Activated T-helper 1 cell treated with anti-CD3 and anti-CD28 coated beads, Interleukin-2, amount 50 U/mL, for 16 hours (primary cell): ENCODE data around the gene ZNF488.

Experiments used
- DNase-seq, 2 donors: peaks; one replicate each; pipeline ENCODE4 v3.0.0-alpha.2; 2020; ENCODE audit warnings: low read depth in 1 of 2, low spot score in 1 of 2

The ZNF488 gene

DNA sequence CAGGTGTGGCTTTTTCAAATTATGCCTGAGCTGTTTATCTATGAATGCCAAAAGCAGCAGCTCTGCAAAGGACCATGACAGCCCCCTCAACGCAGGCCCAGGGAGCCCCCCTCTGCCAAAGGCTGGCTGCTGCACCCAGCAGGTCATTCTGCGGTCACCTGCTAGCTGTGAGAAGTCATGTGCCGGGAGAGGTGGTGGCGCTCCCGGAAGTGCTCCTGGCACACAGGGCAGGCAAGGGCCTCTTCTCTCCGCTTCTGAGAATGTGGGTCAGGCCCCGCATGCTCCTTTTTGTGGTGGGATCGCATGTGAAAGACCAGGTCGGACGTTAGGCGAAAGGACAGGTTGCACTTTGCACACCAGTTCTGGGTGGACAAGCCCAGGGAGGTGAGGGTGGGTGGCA, 16.4 kb downstream of the ZNF488 start:
- DNase-seq: no peak

DNA sequence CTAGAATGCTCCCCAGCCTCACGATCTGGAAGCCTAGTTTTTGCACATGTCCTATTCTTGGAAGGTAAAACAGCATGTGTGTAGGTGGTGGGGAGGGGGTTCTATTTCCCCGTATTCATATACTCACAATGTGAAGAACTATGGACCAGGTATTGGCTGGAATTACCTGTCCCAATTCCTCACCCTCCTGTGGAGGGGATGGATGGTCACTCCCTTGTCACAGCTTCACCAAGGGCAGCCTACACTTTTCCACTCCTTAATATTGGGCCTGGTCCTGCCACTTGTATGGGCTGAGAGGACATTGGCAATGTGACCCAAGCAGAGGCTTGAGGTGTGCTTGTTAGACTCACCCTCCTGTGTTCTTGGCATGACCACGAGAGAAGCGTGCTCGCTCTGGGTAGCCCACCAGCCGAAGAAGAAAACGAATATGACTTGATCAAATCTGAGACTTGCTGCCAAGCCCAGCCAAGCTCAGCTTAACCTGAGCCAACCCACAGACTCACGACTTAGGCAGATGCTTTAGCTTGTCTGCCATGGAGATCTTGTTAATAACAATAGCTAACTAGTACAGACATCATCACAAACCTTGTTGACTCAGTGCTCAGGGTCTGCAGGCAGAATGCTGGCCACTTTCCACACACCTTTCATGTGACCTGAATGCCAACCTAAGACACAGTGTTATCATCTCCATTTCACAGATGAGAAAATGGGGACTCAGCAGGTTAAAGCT, 17.2 kb downstream of the ZNF488 start:
- no peak for DNase-seq

DNA sequence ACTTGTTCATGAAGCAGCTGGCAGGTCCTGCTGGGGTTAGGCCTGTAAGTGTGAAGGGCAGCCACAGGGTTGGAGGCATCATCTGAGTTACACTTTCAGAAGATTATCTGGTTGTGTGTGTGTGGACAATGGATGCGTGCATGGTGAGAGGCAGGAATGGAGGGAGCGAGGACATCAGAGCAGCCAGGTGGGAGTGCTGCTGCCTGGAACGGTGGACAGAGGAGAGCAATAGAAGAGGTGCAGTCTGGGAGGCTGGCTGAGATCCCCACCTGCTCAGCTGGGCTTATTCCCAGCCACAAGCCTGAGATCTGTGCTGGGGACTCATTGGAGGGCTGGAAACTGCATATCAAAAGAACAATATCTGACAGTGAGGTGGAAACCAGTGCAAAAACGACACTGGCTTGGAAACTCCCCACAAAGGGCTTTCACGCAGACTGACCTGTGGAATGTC, 17.9 kb downstream of the ZNF488 start:
- DNase-seq: no peak

DNA sequence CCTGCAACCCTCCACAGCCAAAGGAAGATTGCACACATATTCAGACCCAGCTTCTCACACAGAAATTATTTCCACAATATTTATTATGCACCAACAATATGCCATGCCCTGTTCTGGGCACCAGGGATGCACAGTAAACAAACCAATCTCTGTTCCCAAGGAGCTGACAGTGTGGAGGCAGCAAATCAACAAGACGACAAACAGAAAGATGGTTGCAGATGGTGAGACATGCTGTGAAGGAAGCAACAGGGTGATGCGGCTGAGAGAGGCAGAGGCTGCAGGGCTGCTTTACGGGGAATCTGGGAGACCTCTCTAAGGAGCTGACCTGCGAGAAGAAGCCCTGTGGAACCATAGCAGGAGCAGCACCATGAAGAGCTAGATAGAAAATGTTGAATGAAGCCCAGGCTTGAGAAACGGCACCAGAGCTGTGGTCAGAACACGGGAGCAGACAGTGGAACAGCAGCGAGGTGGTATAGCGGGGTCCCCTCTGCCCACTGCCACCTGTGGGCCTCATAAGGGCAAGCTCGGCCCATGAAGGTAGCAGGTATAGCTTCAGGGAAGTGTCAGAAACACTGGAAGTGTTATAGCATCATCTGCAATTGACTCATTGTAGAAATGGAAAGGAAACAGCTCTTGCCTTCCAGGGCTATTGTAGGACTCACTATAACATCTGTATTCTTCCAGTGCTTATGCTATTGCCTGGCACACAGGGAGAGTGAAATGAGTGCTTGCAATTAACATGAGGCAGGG, 18.5 kb downstream of the ZNF488 start:
- no peak for DNase-seq

DNA sequence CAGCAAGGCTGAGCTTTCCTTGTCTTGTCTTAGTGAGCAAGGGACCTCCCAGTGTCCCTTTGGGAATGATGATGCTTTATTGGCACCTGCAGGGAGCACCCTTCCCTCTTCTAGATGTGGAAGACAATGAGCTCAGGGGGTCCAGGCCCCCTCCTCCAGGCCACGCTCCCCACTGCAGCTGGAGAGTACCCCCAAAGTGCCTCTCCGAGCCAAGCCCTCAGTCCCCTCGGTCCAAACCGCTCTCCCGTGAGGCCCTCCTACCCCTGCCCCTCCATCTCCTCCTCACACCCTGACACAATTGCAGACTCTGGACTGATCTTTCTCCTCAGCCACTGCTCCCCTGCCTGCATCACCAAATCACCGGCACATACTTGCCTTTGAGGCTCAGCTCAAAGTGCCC, 19.2 kb downstream of the ZNF488 start:
- DNase-seq: no peak

DNA sequence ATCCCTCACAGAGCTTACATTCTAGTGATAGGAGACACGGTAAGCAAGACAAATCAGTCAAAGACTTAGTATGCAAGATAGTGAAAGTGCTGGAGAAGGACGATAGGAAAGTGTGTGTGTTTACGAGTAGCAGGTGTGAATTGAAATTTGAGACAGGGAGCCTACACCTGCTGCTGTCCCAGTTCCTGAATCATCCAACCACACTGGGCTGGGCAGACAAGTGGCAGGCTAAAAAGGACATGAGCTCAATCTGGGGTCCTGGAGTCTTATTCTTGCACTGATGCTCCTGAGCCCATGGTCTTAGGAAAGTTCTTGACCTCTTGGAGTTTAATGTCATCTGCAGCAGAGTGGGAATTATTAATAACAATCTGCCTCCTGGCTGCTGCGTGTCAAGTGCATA, 19.7 kb downstream of the ZNF488 start:
- DNase-seq: no peak

DNA sequence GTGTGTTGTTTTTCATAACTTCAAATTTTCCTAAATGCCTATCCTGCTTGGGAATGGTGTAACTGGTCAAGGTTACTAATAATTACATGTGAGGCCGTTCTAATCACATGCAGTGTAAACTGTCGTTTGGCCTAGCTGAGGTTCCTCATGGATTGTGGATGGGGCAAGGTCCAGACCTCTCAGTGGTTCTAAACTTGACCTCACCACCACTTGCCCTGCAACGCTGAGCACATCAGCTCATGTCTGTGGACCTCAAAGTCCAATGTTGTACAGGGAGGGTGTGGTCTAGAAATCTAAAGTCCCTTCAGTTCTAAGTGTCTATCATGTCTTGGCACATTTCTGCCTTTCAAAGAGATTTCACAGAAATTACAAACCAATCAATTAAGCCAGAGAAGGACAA, 20.3 kb downstream of the ZNF488 start:
- DNase-seq: no peak

DNA sequence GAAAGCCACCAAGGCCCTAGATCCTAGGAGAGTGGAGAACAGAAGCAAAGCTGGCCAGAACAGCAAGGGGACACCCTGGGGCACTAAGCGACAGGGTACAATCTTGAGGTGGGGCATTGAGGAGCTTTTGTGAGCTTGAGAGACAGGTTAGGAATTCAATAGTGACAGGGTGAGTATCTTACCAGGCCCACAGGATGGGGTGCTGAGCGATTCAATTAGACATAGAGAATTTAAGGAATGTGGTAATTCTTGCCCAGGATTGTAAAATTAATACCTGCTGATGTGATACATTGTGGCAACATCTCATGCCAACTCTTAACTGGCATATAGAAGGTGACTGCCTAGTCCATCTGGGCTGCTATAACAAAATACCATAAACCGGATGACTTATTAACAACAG, 21.9 kb downstream of the ZNF488 start:
- DNase-seq: no peak

DNA sequence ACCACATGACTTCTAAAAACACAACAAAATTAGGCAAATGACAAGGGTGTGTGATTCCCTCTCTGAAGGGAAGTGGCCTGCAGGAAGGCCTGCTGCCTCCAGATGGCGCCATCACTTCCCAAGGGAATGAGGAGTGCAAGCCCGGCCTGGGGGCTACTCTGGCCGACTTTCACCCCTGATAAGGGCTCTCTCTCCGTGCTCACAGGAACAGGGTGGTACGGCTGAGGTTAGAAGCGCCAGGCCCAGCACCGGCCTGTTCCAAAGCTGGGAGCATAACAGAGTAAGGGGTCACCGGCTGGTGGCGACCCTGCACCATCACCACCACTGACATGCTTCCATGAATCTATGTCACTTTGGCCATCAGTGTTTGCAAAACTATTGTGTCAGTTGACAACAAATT, 22.8 kb downstream of the ZNF488 start:
- DNase-seq: no peak

DNA sequence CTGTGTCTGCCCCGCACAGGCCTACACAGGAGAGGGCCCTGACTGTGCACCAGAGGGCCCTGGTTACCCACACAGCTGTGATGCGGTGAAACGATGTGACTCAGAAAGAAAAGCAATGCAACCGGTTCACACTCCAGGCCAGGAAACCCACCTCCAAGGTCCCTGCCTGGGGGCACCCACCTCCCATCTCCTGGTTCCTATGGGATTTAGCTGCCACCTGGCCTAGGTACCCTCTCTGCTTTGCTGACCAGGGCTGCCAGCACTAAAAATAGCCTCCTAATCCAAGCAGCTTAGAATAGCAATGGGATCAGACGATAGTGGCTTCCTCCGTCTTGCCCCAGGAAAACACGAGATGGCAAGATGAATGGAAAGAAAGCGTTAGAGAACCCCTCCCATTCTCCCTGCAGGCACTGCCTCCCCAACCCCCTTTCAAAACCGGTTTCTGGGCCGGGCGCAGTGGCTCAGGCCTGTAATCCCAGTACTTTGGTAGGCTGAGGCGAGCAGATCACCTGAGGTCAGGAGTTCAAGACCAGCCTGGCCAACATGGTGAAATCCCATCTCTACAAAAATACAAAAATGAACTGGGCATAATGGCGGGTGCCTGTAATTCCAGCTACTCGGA, 23.6 kb downstream of the ZNF488 start:
- DNase-seq: no peak

DNA sequence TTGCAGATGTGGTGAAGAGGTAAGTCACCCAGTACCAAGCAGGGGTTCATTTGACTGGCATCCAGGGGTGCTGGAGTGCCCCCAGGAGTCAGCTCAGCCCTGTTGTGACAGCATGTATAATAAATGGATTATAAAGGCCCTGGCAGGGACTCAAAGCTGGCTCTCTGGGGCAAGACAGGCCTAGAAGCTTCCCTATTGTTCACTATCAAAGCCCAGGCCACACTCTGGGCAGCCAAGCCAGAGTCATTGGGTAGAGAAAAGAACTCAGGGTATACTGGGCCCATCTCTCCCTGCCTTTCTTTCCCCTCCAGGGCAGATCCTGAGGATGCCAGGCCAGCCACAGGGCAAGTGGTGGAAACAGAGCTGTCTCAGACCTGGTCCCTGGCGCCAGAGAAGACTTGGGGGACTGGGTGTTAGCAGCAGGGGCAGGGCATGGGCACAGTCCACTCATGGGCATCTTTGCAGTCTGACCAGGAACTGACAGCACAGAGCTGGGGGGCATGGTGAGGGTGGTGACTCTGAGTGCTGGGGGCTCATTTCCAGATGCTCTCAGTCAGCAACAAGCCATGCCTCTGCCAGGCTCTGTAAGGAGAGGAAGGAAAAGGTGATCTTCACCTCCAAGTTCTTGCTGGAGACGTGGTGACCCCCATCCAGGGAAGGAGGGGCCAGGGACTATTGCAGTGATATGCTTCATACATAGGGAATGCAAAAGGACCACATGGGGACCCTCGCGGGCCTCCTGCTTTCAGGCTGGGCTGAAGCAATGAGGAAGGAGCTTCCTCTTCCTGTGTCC, 24.3 kb downstream of the ZNF488 start:
- DNase-seq: no peak

DNA sequence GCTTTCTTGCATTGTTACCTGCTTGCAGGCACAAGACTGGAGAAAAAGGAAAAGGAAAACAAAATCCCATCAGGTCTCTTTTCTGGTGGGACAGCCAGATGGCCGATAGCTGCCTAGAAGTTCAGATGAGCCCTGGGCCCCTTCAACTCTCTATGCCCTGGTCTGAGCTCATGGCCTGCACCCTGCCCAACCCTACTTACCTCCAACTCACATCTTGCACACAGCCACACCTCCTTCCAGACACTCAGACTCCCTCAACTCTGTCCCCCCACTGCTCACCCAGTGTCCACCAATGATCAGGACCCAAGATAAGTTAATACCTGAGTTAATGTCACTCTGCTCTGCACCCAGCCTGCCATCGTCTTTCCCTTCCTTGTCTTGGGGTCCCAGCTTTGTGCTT, 25.0 kb downstream of the ZNF488 start:
- no peak for DNase-seq

DNA sequence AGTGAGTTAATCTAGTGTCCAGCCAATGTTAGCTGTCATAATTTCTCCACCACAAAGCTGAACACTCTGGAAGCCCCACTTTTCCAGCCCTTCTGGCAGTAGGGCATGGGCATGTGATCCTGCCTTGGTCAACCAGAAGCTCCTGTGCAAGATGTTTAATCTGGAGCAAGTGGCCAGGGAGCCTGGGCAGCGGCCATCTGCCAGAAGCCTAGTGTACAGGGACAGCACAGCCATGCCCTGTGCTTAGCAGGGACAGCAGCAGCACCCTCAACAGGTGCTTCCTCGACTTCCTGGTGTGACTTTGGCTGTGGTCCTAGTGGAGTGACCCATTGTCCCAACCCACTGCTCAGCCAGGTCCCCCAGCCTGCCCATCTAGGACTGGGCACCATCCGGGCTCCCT, 25.6 kb downstream of the ZNF488 start:
- no peak for DNase-seq

DNA sequence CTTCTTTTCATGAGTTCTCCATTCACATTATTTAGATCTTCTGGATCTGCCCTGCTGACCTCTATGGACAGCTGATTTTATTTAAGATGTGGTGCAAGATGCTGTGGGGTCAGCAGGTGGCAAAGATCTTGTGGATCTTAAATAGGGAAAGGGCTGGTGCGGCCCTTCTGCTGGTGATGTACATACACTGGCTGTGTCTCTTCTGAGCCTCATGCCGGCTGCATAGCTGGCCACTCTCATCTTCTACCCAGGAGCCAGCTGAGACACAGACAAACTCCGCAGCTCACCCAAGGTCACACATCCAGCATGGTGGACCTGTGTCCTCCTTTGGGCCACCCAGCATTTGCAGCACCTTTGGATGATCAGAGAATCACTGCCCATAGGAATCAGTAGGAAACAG, 26.2 kb downstream of the ZNF488 start:
- no peak for DNase-seq

DNA sequence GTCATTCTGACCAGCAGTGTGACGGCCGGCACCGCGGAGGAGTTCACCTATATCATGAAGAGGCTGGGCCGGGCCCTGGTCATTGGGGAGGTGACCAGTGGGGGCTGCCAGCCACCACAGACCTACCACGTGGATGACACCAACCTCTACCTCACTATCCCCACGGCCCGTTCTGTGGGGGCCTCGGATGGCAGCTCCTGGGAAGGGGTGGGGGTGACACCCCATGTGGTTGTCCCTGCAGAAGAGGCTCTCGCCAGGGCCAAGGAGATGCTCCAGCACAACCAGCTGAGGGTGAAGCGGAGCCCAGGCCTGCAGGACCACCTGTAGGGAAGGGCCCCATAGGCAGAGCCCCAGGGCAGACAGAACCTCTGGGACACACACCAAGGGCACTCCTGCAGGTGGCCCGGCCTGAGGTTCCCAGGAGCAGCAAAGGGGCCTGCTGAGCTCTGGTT, 26.9 kb downstream of the ZNF488 start:
- DNase-seq: no peak

DNA sequence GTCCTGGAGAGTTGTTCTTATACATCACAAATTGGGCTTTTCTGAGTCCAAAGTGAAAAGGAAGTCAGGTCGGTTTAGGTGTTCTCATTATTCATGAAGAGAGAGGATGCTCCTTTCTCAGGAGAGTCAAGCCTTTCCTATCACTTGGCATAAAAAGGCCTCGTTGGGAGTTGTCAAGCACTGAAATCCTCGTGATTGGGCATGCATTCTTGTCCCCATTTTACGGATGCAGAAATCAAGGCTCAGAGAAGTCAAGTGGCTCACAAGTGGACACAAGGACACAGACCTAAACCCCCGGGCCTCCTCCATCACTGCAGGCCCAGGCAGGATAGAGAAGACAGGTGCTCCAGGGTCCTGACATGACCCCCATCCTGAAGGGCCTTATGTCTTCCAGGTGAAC, 27.4 kb downstream of the ZNF488 start:
- no peak for DNase-seq

DNA sequence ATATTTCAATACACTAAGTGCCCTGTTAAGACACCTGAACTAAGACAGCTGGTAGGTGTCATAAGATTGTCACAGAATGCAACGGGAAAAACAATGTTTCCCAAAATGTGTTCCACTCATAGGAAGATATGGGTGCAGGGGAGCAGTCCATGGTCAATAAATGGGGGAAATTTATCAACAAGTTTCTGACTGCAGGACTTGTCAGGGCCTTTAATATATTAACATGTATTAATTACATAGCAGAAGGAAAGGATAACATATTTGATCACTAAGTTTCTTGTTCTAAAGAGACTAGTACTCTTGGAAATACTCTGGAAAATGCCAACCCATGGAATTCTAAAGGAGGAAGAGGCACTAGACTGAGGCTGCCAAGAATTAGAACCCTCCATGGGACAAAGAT, 29.2 kb downstream of the ZNF488 start:
- DNase-seq: no peak

DNA sequence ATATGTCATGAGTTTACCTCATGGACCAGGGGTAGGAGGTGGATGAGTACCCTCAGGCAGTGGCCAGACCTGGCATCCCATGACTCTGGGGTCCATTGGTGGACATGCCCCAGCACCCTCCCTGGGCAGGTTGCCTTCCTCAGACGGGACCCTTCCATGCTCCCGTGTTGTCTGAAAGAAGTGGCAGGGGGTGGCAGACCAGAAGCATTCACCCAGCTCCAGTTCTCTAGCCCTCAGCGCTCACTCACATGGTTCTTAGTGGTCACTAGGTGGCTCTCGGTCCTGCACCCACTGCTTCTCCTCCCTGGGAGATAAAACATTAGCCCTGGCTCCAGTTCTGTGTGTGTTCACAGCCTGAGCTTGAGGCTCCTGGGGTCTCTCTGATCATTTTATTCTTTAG, 29.9 kb downstream of the ZNF488 start:
- DNase-seq: no peak

DNA sequence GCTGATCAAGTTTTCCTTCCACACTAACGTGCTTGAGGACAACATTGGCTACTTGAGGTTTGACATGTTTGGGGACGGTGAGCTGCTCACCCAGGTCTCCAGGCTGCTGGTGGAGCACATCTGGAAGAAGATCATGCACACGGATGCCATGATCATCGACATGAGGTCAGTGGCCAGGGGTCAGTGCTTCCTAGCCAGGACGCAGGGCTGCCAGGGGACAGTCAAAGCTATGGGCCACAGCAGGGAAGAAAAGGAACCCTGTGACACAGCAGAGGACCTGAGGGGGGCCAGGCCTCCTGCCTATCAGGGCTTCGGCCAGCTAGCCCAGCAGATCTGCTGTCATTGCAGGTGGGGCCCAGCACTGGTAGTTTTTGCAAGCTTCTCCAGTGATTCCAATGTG, 30.7 kb downstream of the ZNF488 start:
- DNase-seq: no peak

DNA sequence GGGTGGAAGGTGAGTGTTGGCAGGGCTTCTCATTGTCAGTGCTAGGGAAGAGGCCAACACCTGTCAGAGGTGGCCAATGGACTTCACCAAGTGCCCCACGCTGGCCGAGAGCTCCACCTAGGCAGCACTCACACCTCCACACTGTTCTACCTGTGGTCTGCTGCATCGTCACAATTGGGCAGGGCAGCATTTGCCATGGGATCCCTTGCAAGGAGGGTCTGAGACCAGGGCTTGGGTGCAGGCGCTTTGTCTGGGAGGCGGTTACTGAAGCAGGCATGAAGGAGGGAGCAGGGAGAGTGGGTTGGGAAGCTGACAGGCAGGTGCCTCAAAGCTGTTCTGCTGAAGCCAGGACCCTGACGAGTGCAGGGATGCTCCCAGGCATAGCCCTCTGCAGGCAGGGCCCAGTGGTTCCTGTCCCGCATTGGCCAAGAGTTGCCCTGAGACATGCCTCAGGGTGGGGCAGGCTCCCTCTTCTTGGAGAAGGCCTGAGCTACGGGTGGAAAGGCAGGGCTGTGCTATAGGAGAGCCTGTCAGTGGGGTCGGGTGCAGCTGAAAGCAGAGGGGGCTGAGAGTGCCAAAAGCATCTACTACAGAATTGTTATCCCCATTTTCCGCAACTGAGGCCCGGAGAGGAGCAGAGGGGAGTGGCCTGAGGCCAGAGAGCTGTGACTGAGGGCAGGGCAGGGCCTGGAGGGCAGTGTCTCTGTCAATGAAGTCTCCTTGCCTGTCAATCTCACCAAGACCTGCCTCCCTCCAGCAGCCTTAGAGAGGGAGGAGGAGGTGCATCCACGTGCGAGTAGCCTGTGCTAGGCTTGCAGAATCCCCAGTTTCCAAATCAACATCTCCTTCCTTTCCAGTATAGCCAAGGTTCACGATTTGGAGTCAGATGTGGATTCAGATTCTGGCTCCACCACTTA, 31.9 kb downstream of the ZNF488 start:
- DNase-seq: no peak
